ENCODE results near the gene TMEM131.

The TMEM131 gene

GRCh38 chr2:97707362-97708047, 288.2 kb downstream of the TMEM131 start:
- no peaks in the 10 kb centered on the region for H3K27me3 ChIP-seq (ENCODE audit: control insufficient read depth, insufficient read depth, low read length)
- H3K4me1 ChIP-seq (ENCODE audit: control insufficient read depth, insufficient read depth, low read length), result no peaks in the 10 kb centered on the region
- H3K9ac ChIP-seq (ENCODE audit: low read length), result no peak overlapping the region
- H3K36me3 ChIP-seq (ENCODE audit: control insufficient read depth, insufficient read depth, low read length), result no peaks in the 10 kb centered on the region
- H3K27ac ChIP-seq (ENCODE audit: low read depth, low read length), result no peak overlapping the region
- H3K4me3 ChIP-seq (ENCODE audit: low read length), result no peak overlapping the region

- no peaks in the 10 kb centered on the region for H3K27me3 ChIP-seq (ENCODE audit: control insufficient read depth, insufficient read depth, low read length)
- no peak overlapping the region for H3K9ac ChIP-seq (ENCODE audit: low read length)
- H3K36me3 ChIP-seq (ENCODE audit: control insufficient read depth, insufficient read depth, low read length), result no peaks in the 10 kb centered on the region
- no peak overlapping the region for H3K27ac ChIP-seq (ENCODE audit: low read depth, low read length)
- H3K4me1 ChIP-seq (ENCODE audit: control insufficient read depth, insufficient read depth, low read length), result no peaks in the 10 kb centered on the region
- H3K4me3 ChIP-seq (ENCODE audit: low read length), result no peak overlapping the region
Measured at GRCh38 chr2:97706708-97707345, 288.9 kb downstream of the TMEM131 start.
